Measurements from ENCODE around the gene SMCO2.

- TF ChIP-seq, protein P1, sequence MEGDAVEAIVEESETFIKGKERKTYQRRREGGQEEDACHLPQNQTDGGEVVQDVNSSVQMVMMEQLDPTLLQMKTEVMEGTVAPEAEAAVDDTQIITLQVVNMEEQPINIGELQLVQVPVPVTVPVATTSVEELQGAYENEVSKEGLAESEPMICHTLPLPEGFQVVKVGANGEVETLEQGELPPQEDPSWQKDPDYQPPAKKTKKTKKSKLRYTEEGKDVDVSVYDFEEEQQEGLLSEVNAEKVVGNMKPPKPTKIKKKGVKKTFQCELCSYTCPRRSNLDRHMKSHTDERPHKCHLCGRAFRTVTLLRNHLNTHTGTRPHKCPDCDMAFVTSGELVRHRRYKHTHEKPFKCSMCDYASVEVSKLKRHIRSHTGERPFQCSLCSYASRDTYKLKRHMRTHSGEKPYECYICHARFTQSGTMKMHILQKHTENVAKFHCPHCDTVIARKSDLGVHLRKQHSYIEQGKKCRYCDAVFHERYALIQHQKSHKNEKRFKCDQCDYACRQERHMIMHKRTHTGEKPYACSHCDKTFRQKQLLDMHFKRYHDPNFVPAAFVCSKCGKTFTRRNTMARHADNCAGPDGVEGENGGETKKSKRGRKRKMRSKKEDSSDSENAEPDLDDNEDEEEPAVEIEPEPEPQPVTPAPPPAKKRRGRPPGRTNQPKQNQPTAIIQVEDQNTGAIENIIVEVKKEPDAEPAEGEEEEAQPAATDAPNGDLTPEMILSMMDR (IDR thresholded peaks at IDR 0.05; ENCODE audit: low read length) = no peak
- no peak for TF ChIP-seq EZH2 (optimal IDR thresholded peaks at IDR 0.05; ENCODE audit: low read depth, low read length)
Observed at GRCh38 chr12:27469176-27469736, 22.7 kb downstream of the SMCO2 start.

Measured in MM.1S (cell line).